Stomach (tissue), 9 donors: ENCODE measurements around the gene PRKCE. TPM values are rescaled to one million over a fixed set of nuclear protein-coding genes. Genes with fewer than 3 reads are reported as not detected.
A peak's percentile ranks its signal among the peaks of the same experiment; 100 is the strongest.

Experiments used
- DNase-seq, 2 donors: peaks; one replicate each; pipeline versions ENCODE4 v3.0.0 to v3.0.0-alpha.2; 2013 to 2019
- H3K27ac ChIP-seq, 5 donors: fragments of 200-600 bp in 4 of 5; sonication (generic) in 4 of 5; one replicate each; pipeline ENCODE4 v1.5.1; 2013 to 2019; ENCODE audit warnings: mild to moderate bottlenecking in 1 of 5, moderate library complexity in 1 of 5
- H3K27me3 ChIP-seq, 3 donors: fragments of 200-600 bp; sonication (generic); one replicate each; pipeline ENCODE4 v1.5.1; 2017 to 2019; ENCODE audit warnings: mixed run types in 1 of 3
- H3K36me3 ChIP-seq, 4 donors: fragments of 200-600 bp; sonication (generic); 1 replicate in 3 of 4; 2 replicates in 1 of 4; pipeline ENCODE4 v1.5.1; 2016 to 2019
- H3K4me1 ChIP-seq, 4 donors: fragments of 200-600 bp; sonication (generic); one replicate each; pipeline ENCODE4 v1.5.1; 2016 to 2019
- H3K4me3 ChIP-seq, 4 donors: fragments of 200-600 bp; sonication (generic) in 3 of 4; one replicate each; pipeline ENCODE4 v1.5.1; 2016 to 2019; ENCODE audit warnings: mild to moderate bottlenecking in 1 of 4
- H3K9me3 ChIP-seq, 4 donors: fragments of 200-600 bp; sonication (generic); one replicate each; pipeline ENCODE4 v1.5.1; 2016 to 2019
- EP300 ChIP-seq: sonication (generic); formaldehyde crosslinking; IDR thresholded peaks from one replicate; pipeline ENCODE4 v1.6.1; 2017; ENCODE audit warnings: antibody characterized with exemption
- POLR2A ChIP-seq, 4 donors: fragments of 450-650 bp; IDR thresholded peaks; one replicate each; pipeline ENCODE4 v1.6.1; 2016; ENCODE audit warnings: antibody characterized with exemption in 4 of 4, control low read depth in 2 of 4, mild to moderate bottlenecking in 1 of 4, moderate library complexity in 1 of 4
- POLR2AphosphoS5 ChIP-seq, 3 donors: sonication (generic); formaldehyde crosslinking; IDR thresholded peaks; one replicate each; pipeline ENCODE4 v1.6.1; 2016; ENCODE audit warnings: antibody characterized with exemption in 3 of 3
- WGBS, 5 donors: extraction: QIAGEN DNeasy Blood & Tissue Kit in 3 of 5; methylation state at CpG; one replicate each; pipeline versions ENCODE4 v1.1.5 to v1.1.7; 2013 to 2018; 5-methylcytosine and 5-hydroxymethylcytosine counted together
- intact Hi-C: fragments of 100-400 bp; cut with DNase I; formaldehyde crosslinking; loops from one replicate; pipeline ENCODE4 v1.15.1; 2023; ENCODE audit warnings: low total_unique reads
- polyA plus RNA-seq, 3 donors: library from polyadenylated mRNA; stranded (reverse); fragments of 200-250 nt; gene quantifications; one replicate each; pipeline ENCODE4 v1.2.3, GENCODE V29; 2013
- total RNA-seq, 5 donors: library from RNA; depleted of rRNA; stranded (reverse); fragments of >200 nt; gene quantifications; one replicate each; pipeline versions ENCODE4 v1.1.0 to v1.2.3, GENCODE V29; 2014 to 2016
- TF ChIP-seq, protein P1 (sequence below), 7 experiments: fragments of 450-650 bp in 4 of 7; fragments of 200-600 bp in 3 of 7; sonication (generic) in 3 of 7; IDR thresholded peaks; one replicate each; pipeline ENCODE4 v1.5.1; 2016 to 2019; ENCODE audit warnings: antibody characterized with exemption in 7 of 7, control low read depth in 2 of 7, mild to moderate bottlenecking in 1 of 7
- donor health status: healthy with polysubstance abuse.
- donor health status: Bipolar disorder and iron deficiency.
- donor health status: healthy.

PRKCE gene
- total and polyA plus RNA-seq, 8 donors: 2.0 to 92.0 (median 10.0) TPM

DNA sequence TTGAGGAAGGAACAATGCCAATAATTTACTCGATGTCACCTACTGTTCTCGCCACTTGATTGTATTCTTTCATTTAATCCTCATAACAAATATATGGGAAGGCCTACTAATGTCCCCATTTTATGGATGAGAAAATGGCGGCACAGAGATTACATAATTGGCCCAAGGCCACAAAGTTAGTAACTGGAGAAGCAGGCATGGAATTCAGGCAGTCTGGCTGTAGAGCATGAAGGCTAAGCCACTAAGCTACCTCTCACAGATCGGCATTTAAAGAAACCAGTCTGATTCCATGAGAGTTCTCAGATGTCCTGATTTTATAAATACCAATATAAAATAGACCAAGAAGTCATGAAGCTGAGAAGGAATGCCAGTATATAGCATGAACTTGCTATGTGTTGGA, 523.9 kb downstream of the PRKCE start:
- H3K4me3 ChIP-seq: no peak overlapping the region
- no peaks in the 10 kb centered on the region for H3K9me3 ChIP-seq
- H3K27me3 ChIP-seq: no peaks in the 10 kb centered on the region
- no peak for DNase-seq
- H3K36me3 ChIP-seq: no peaks in the 10 kb centered on the region
- 89 to 94% (median 93%) methylated on average over 4 of the region's 4 CpGs for WGBS, 5 donors
- no peak overlapping the region for H3K27ac ChIP-seq
- TF ChIP-seq EP300 (no peak), POLR2AphosphoS5 (IDR thresholded peaks at IDR 0.05) (no peak), POLR2A (IDR thresholded peaks at IDR 0.05) (no peak)
- TF ChIP-seq, protein P1, sequence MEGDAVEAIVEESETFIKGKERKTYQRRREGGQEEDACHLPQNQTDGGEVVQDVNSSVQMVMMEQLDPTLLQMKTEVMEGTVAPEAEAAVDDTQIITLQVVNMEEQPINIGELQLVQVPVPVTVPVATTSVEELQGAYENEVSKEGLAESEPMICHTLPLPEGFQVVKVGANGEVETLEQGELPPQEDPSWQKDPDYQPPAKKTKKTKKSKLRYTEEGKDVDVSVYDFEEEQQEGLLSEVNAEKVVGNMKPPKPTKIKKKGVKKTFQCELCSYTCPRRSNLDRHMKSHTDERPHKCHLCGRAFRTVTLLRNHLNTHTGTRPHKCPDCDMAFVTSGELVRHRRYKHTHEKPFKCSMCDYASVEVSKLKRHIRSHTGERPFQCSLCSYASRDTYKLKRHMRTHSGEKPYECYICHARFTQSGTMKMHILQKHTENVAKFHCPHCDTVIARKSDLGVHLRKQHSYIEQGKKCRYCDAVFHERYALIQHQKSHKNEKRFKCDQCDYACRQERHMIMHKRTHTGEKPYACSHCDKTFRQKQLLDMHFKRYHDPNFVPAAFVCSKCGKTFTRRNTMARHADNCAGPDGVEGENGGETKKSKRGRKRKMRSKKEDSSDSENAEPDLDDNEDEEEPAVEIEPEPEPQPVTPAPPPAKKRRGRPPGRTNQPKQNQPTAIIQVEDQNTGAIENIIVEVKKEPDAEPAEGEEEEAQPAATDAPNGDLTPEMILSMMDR (IDR thresholded peaks at IDR 0.05): no peak
- intact Hi-C loops: no loop called here
- peaks cover 11 to 46% (median 23%) of the 10 kb centered on the region in 4 donors for H3K4me1 ChIP-seq

DNA sequence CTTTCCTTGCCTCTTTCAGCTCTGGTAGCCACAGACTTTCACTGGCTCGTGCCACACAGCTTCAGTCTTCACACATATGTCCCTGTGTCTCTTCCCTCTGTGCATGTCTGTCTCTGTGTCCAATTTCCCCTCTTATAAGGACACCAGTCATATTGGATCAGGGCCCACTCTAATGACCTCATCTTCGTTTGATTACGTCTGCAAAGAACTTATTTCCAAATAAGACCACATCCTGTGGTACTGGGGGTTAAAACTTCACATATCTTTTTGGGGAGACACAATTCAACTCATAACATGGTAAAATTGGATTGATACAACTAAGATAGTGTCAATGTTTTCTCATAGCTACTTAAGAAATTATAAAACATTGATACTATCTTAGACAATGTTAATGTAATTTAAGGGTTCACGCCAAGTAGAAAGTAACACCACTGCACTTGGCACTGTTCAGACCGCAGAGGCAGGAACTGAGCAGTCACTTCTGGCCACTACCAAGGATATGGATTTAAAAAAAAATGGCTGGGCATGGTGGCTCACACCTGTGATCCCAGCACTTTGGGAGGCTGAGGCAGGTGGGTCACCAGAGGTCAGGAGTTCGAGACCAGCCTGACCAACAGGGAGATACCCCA, 526.1 kb downstream of the PRKCE start:
- Histone ChIP-seq H3K27me3 (no peaks in the 10 kb centered on the region), H3K9me3 (no peaks in the 10 kb centered on the region), H3K36me3 (no peaks in the 10 kb centered on the region), H3K4me1 (peaks cover 5 to 27% (median 13%) of the 10 kb centered on the region in 4 donors), H3K4me3 (no peak overlapping the region), H3K27ac (no peak overlapping the region)
- DNase-seq: no peak
- TF ChIP-seq POLR2AphosphoS5 (IDR thresholded peaks at IDR 0.05) (no peak), POLR2A (IDR thresholded peaks at IDR 0.05) (no peak), EP300 (no peak)
- TF ChIP-seq, protein P1 (IDR thresholded peaks at IDR 0.05): no peak
- WGBS, 5 donors: 84 to 93% (median 91%) methylated on average over 6 of the region's 6 CpGs
- intact Hi-C loops: no loop called here

DNA sequence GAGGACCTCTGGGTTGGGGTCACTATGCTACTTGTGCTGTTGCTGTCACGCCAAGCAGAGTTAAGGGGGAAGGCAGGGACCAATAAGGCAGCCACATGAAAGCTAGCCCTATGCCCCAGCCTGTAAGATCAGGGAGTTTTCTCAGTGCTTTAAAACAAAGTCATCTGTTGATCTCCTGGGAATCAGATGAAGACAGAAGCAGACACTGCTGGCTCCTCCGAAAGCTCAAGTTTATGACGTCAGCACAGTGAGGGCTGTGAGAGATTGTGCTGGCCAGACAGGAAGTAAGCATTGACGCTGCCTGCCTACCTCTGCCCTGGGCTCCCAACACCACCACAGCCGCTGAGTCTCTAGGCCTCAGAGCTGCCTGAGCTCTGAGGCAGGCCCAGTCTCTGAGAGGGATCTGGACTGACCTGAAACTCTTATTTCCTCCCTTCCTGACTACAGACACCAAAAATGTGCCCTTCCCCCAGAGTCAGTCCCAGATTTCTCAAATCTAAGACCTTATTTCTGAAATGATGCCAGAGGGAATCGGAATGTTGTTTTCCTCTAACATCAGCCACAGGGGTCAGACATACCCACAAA, 527.7 kb downstream of the PRKCE start:
- Histone ChIP-seq H3K27me3 (no peaks in the 10 kb centered on the region), H3K4me3 (no peak overlapping the region), H3K4me1 (peaks cover 5 to 27% (median 12%) of the 10 kb centered on the region in 4 donors), H3K27ac (peak overlapping the region; percentile 52 to 69 (median 59)), H3K36me3 (no peaks in the 10 kb centered on the region), H3K9me3 (no peaks in the 10 kb centered on the region)
- no peak for TF ChIP-seq POLR2A (IDR thresholded peaks at IDR 0.05)
- TF ChIP-seq, protein P1 (IDR thresholded peaks at IDR 0.05): no peak
- no peak for TF ChIP-seq EP300
- TF ChIP-seq POLR2AphosphoS5 (IDR thresholded peaks at IDR 0.05): no peak
- 52 to 72% (median 67%) methylated on average over 6 of the region's 6 CpGs for WGBS, 5 donors
- peak; percentile 33 to 88 for DNase-seq
- intact Hi-C loops: no loop called here

DNA sequence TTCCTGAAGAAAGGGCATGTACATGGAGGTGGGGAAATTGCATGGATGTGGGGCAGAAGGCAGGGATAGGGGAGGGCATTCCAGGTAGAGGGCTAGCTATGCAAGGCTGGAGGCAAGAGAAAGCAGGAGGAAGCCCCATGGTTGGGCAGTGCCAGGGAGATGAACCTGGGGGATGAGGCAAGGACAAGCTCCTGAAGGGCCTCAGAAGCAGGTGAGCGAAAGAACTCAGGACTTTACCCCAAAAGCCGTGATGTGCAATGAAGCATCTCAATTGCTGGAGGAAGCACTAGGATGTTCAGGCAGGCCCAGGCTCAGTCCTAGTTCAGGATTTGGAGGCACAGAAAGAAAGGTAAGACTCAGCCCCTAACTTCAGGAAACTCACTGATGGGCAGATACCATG, 528.7 kb downstream of the PRKCE start:
- DNase-seq: no peak
- Histone ChIP-seq H3K36me3 (peaks cover 0 to 8% (median 6%) of the 10 kb centered on the region in 4 donors), H3K4me3 (no peak overlapping the region), H3K27me3 (no peaks in the 10 kb centered on the region), H3K27ac (peak overlapping the region in 1 of 5 donors; percentile 59), H3K9me3 (no peaks in the 10 kb centered on the region), H3K4me1 (peaks cover 0 to 20% (median 4%) of the 10 kb centered on the region in 4 donors)
- WGBS, 5 donors: 86 to 100% (median 97%) methylated on average over 2 of the region's 2 CpGs
- TF ChIP-seq POLR2A (IDR thresholded peaks at IDR 0.05): no peak
- TF ChIP-seq POLR2AphosphoS5 (IDR thresholded peaks at IDR 0.05): no peak
- TF ChIP-seq, protein P1 (IDR thresholded peaks at IDR 0.05): no peak
- TF ChIP-seq EP300: no peak
- intact Hi-C loops: no loop called here
